OCI-LY1 (cell line): ENCODE measurements around the gene ZNF613.

ENCODE experiments used
- H2AFZ ChIP-seq: fragments of 200-600 bp; sonication (generic), shearing (Covaris generic); 2 replicates; pipeline ENCODE4 v1.6.0; 2014; ENCODE audit warnings: antibody characterized with exemption, mild to moderate bottlenecking, low read length
- H3F3A ChIP-seq: fragments of 200-600 bp; sonication (generic), shearing (Covaris generic); 2 replicates; pipeline ENCODE4 v1.6.0; 2014; ENCODE audit warnings: mild to moderate bottlenecking, antibody characterized with exemption, low read length, moderate library complexity; ENCODE audit not compliant: insufficient read depth
- H3K27ac ChIP-seq: fragments of 200-600 bp; sonication (generic); 2 replicates; pipeline ENCODE4 v1.5.1; 2014; ENCODE audit warnings: low read length, mixed run types, mild to moderate bottlenecking, low read depth; ENCODE audit not compliant: poor library complexity, severe bottlenecking
- H3K27me3 ChIP-seq: fragments of 200-600 bp; sonication (generic); 2 replicates; pipeline ENCODE4 v1.6.0; 2014; ENCODE audit warnings: antibody characterized with exemption, mild to moderate bottlenecking, low read length, moderate library complexity; ENCODE audit not compliant: insufficient read depth
- H3K36me3 ChIP-seq: fragments of 200-600 bp; sonication (generic); 2 replicates; pipeline ENCODE4 v1.6.1; 2014; ENCODE audit warnings: mild to moderate bottlenecking, antibody characterized with exemption, low read length, moderate library complexity, mixed read lengths; ENCODE audit not compliant: insufficient read depth
- H3K4me1 ChIP-seq: fragments of 200-600 bp; sonication (generic); 2 replicates; pipeline ENCODE4 v1.5.1; 2014; ENCODE audit warnings: mild to moderate bottlenecking, low read length, moderate library complexity; ENCODE audit not compliant: insufficient read depth, severe bottlenecking
- H3K4me2 ChIP-seq: fragments of 200-600 bp; sonication (generic), shearing (Covaris generic); 2 replicates; pipeline ENCODE4 v1.6.1; 2014; ENCODE audit warnings: low read length
- H3K4me3 ChIP-seq: fragments of 200-600 bp; sonication (generic); 2 replicates; pipeline ENCODE4 v1.5.1; 2014; ENCODE audit warnings: low read length, low read depth, mild to moderate bottlenecking, mixed read lengths; ENCODE audit not compliant: poor library complexity, severe bottlenecking
- H3K79me2 ChIP-seq: fragments of 200-600 bp; shearing (Covaris generic); 2 replicates; pipeline ENCODE4 v1.6.1; 2016; ENCODE audit warnings: mixed run types, low read length, mixed read lengths; ENCODE audit not compliant: insufficient read depth
- H3K9ac ChIP-seq: fragments of 200-600 bp; sonication (generic), shearing (Covaris generic); 2 replicates; pipeline ENCODE4 v1.6.1; 2014; ENCODE audit warnings: mild to moderate bottlenecking, low read length, mixed read lengths
- H3K9me2 ChIP-seq: fragments of 200-600 bp; sonication (generic), shearing (Covaris generic); 2 replicates; pipeline ENCODE4 v1.6.1; 2014; ENCODE audit warnings: low read depth, mild to moderate bottlenecking, low read length, mixed read lengths
- H3K9me3 ChIP-seq: fragments of 200-600 bp; shearing (Covaris generic); 2 replicates; pipeline ENCODE4 v1.6.1; 2014; ENCODE audit warnings: low read length, mixed read lengths
- H4K20me1 ChIP-seq: fragments of 200-600 bp; sonication (generic), shearing (Covaris generic); 2 replicates; pipeline ENCODE4 v1.6.0; 2016; ENCODE audit warnings: mild to moderate bottlenecking, low read length; ENCODE audit not compliant: insufficient read depth
- EZH2 ChIP-seq: fragments of 200-600 bp; sonication (generic), shearing (Covaris generic); IDR thresholded peaks from 2 replicates; pipeline ENCODE4 v1.8.0; 2017; ENCODE audit warnings: borderline replicate concordance, mixed run types, mild to moderate bottlenecking, antibody characterized with exemption, low read length, moderate library complexity, mixed read lengths
- TF ChIP-seq, protein P1 (sequence below): fragments of 200-600 bp; sonication (generic), shearing (Covaris generic); IDR thresholded peaks from 2 replicates; pipeline ENCODE4 v1.5.1; 2017; ENCODE audit warnings: mild to moderate bottlenecking, antibody characterized with exemption, low read length, moderate library complexity, mixed read lengths

ZNF613 gene

DNA sequence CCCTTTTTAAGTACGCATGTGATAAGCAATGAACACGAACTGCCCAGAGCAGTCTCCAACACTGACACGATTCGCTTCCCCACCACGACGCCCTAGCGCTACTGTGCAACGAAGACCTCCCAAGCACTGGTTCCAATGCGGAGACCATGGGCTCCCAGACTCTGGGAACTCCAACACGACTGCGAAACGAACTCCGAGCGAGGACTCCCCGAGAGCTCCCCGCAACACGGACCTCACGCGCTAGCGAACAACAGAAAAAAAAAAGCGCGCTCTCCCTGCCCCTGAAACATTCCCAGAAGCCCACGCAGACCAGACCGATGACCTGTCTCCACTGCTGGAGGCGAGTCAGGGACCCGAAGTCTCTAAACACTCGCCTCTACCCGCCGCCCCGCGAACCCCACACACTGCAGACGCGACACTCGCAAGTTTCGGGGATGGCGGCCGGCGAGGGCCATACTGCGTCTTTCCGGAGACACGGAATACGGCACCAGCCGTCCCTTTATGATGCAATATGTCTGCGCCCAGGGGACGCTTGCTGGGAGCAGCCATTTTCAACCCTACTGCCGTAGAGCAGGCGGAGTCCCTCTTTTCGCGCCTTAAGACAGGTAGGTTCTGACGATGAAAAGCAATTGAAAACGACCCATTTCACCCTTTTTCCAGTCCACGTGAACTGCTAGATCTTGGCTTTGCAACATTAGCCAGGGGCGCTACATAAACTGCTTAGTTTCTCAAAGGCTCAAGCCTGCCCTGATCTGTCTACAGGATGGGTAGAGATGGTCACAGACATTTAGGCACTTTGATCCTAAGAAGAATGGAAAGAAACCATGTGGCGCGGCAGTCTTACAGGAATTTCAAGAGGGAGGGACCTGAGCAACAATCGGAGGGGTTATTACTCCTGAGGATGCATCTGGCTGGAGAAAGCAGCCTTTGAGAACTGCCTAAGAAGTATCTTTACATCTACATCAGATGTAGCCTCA is 39.5 kb upstream of the ZNF613 start, which contains the start of gene ZNF577:
Gene ZNF577, minus strand, starts transcription at position 430 of the 977 bp plus-strand sequence. CDS start 7,569 bp downstream, outside the sequence.
- Histone ChIP-seq H3K4me3 (no peak within 1 kb of the TSS), H3F3A (no peaks in the 10 kb centered on the region), H3K27ac (no peak within 1 kb of the TSS), H3K4me2 (no peak within 1 kb of the TSS), H3K9me2 (no peaks in the 10 kb centered on the region), H3K36me3 (peaks cover 84% of the 10 kb centered on the region), H3K9me3 (peaks cover 60% of the 10 kb centered on the region), H3K27me3 (no peaks in the 10 kb centered on the region), H4K20me1 (no peaks in the 10 kb centered on the region), H3K4me1 (no peaks in the 10 kb centered on the region), H2AFZ (no peak within 1 kb of the TSS), H3K9ac (no peak within 1 kb of the TSS), H3K79me2 (no peaks in the 10 kb centered on the region)
- TF ChIP-seq, protein P1, sequence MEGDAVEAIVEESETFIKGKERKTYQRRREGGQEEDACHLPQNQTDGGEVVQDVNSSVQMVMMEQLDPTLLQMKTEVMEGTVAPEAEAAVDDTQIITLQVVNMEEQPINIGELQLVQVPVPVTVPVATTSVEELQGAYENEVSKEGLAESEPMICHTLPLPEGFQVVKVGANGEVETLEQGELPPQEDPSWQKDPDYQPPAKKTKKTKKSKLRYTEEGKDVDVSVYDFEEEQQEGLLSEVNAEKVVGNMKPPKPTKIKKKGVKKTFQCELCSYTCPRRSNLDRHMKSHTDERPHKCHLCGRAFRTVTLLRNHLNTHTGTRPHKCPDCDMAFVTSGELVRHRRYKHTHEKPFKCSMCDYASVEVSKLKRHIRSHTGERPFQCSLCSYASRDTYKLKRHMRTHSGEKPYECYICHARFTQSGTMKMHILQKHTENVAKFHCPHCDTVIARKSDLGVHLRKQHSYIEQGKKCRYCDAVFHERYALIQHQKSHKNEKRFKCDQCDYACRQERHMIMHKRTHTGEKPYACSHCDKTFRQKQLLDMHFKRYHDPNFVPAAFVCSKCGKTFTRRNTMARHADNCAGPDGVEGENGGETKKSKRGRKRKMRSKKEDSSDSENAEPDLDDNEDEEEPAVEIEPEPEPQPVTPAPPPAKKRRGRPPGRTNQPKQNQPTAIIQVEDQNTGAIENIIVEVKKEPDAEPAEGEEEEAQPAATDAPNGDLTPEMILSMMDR: no peak
- no peak for TF ChIP-seq EZH2

DNA sequence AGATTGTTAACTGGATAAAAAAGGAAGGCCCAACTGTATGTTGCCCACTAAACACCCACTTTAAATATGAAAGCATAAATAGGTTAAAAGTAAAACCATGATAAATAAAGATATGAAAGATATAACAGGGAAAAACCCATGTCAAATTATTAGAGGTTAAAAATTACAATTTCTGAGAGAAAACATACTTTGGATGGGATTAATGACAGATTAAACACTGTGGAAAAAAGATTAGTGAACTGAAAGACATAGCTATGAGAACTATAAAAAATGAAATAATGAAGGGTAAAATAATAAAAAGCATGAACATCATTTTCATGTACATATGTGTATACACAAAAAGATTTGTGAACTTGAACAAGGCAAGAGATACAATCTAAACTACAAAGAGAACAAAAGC is 37.3 kb upstream of the ZNF613 start:
- no peak overlapping the region for H3K27ac ChIP-seq

DNA sequence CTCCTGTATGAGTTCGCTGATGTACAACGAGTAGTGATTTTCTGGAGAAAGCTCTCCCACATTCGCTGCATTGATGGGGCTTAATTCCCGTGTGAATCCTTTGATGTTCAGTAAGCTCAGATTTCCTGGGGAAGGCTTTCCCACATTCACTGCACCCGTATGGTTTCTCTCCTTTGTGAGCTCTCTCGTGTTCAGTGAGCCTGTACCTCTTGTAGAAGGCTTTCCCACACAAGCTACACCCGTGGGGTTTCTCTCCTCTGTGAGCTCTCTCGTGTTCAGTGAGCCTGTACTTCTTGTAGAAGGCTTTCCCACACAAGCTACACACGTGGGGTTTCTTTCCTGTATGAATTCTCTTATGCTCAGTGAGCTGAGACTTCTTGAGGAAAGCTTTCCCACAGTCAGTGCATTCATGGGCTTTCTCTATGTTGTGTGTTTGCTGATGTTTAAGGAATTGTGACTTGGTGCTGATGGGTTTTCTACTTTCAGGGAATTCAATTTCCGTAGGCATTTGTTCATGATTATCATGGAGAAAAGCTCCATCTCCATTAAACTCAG is 36.0 kb upstream of the ZNF613 start:
- TF ChIP-seq EZH2: no peak
- TF ChIP-seq, protein P1: no peak
- no peak overlapping the region for H3K27ac ChIP-seq
- H4K20me1 ChIP-seq: no peaks in the 10 kb centered on the region
- peaks cover 59% of the 10 kb centered on the region for H3K9me3 ChIP-seq
- no peaks in the 10 kb centered on the region for H3K9me2 ChIP-seq
- no peaks in the 10 kb centered on the region for H3K79me2 ChIP-seq
- no peak overlapping the region for H3K4me3 ChIP-seq
- H3F3A ChIP-seq: no peaks in the 10 kb centered on the region
- H3K27me3 ChIP-seq: no peaks in the 10 kb centered on the region
- H3K36me3 ChIP-seq: peaks cover 100% of the 10 kb centered on the region
- no peak overlapping the region for H3K9ac ChIP-seq
- H2AFZ ChIP-seq: no peak overlapping the region
- no peak overlapping the region for H3K4me2 ChIP-seq
- H3K4me1 ChIP-seq: no peaks in the 10 kb centered on the region

More for the DNA sequence above, 37.3 kb upstream of the ZNF613 start:
- H3K9ac ChIP-seq: no peak overlapping the region
- H3K4me3 ChIP-seq: no peak overlapping the region
- no peaks in the 10 kb centered on the region for H3F3A ChIP-seq
- H3K36me3 ChIP-seq: peaks cover 100% of the 10 kb centered on the region
- H4K20me1 ChIP-seq: no peaks in the 10 kb centered on the region
- no peaks in the 10 kb centered on the region for H3K9me2 ChIP-seq
- peaks cover 65% of the 10 kb centered on the region for H3K9me3 ChIP-seq
- H2AFZ ChIP-seq: no peak overlapping the region
- no peaks in the 10 kb centered on the region for H3K79me2 ChIP-seq
- no peaks in the 10 kb centered on the region for H3K4me1 ChIP-seq
- TF ChIP-seq, protein P1: no peak
- no peak for TF ChIP-seq EZH2
- H3K4me2 ChIP-seq: no peak overlapping the region
- H3K27me3 ChIP-seq: no peaks in the 10 kb centered on the region
